ENCODE data around the gene CCDC88C. TPM values are rescaled to one million over a fixed set of nuclear protein-coding genes. Genes with fewer than 3 reads are reported as not detected.
A peak's percentile ranks its signal among the peaks of the same experiment; 100 is the strongest.

CCDC88C gene
- polyA plus RNA-seq, 3 donors: 35.8 to 45.9 (median 37.3) TPM

GRCh38 chr14:91339671-91340369 lies 77.8 kb downstream of the CCDC88C start:
- no peak for DNase-seq (ENCODE audit: extremely low read depth in 1 of 11, low read depth in 9 of 11, low spot score in 4 of 11)

DNA sequence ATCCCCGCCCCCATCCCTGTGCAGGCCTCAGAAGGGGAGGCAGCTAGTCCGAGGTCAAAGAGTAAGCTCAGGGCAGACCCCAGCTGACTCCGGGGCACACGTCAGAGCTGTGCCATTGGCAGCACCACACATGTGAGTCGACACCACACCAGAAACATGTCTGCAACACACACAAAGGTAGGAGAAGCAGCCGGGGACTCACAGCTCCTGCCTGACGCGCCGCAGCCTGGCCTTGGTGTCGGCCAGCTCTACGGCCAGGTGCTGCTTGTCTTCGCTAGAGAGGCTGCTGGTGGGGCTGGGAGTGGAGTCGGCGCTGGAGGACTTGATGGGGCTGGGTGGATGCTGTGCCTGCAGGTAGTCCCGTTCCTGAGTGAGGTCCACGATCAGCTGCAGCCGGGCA lies 78.5 kb downstream of the CCDC88C start:
- no peak for DNase-seq (ENCODE audit: extremely low read depth in 1 of 11, low read depth in 9 of 11, low spot score in 4 of 11)

DNA sequence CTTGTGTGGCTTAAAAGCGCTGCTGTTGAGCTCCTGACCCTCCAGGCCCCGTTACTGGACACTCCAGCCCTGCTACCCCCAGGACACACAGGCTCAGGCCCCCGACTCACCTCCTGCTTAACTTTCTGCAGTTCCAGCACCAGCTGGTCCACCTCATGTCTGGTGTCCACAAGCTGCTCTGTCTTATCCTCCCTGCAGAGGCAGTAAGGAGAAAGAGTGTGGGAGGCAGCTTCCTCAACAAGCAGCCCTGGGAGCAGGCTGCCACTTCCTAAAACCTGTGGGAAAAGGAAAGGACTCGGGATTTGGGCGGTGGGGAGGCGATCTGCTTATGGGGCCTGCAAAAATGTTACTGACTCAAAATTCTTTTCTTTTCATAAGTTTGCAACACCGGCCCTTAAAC lies 79.2 kb downstream of the CCDC88C start:
- peak in 1 of 11 donors; percentile 69 for DNase-seq (ENCODE audit: extremely low read depth in 1 of 11, low read depth in 9 of 11, low spot score in 4 of 11)

DNA sequence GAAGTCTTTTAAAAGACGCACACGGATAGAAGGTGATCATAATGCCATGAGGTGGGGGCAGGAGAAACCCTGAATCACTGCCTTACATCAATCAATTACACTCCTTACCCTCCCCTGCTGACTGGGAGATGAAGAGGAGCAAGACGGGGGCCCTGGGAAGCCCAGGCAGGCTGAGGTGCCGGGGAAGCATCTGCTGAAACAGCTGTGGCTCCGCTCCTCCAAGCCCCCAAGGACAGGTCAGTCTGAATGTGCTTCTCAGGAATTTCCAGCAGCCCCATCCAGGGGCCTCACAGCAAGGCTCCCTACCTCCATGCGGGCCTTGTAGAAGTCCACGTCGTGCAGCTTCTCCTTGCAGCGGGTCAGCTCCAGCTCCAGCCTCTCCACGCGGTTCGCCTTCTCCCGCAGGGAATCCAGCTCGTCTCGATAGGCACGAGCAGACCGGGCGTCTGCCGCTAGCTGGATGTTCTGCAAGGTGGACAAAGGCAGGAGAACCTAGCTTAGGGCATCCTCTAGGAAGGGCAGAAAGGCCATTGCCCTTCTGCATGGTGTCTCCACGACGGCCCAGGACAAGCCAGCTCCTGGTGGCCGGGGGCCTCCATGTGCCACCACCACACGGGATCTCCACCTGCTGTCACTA lies 79.8 kb downstream of the CCDC88C start:
- DNase-seq (ENCODE audit: extremely low read depth in 1 of 11, low read depth in 9 of 11, low spot score in 4 of 11): no peak

DNA sequence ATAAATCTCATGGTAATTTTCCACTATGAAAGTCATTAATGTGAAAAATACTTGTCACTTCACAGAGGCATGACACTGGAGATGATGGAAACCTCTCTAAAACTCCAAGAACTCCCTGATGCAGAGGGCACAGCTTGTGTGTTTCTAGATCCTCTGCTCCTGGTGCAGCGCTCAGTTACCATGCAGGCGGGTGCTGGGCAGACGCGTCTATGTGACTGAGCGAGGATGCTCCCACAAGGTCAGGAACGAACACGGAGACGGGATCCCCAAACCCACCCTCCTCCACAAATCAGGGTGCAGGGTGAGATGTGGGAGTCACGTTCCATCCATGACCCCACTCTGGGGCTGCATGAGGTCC lies 81.5 kb downstream of the CCDC88C start:
- no peak for DNase-seq (ENCODE audit: extremely low read depth in 1 of 11, low read depth in 9 of 11, low spot score in 4 of 11)

DNA sequence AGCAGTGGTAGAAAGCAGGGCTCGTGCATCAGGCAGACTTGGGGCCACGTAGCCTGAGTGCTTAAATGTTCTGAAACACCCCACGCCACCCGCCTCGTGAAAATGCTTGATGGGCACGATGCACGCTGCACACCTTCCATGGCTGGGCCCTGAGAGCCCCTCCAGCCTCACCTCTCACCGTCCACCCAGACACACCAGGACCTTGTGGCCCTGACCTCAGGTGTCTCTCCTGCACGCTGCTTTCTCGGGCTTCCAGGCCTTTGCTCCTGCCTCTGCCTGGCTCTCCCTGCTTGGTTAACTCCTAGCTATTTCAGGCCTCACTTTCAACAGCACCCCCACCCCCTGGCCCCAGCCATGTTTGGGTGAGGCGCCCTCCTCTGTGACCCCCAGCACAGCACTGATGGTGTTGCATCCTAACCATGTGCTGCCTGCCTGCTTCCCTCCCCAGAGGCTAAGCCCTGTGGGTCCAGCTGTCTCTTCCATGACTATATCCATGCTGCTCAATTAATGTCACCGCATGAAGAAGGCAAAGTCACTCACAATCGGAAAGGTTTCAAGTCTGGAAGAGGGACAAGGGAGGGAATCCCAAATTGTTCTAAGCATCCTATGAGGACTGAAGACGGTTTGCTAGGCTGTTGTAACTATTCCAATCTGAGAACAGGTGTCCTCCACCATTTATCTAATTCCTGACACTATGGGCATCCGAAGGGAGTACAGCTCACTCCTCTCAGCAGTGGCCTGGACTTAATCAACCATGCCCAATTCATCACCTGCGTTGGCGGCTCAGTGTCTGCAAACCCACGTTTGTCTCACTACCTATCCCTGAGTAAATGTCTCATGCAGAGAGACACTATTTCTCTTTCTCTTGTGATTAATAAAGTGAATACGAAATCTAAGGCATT lies 82.2 kb downstream of the CCDC88C start:
- no peak for DNase-seq (ENCODE audit: extremely low read depth in 1 of 11, low read depth in 9 of 11, low spot score in 4 of 11)

GRCh38 chr14:91333650-91334039 lies 84.0 kb downstream of the CCDC88C start:
- DNase-seq (ENCODE audit: extremely low read depth in 1 of 11, low read depth in 9 of 11, low spot score in 4 of 11): no peak

- DNase-seq (ENCODE audit: extremely low read depth in 1 of 11, low read depth in 9 of 11, low spot score in 4 of 11): no peak
Observed at GRCh38 chr14:91332986-91333649, 84.5 kb downstream of the CCDC88C start.

DNA sequence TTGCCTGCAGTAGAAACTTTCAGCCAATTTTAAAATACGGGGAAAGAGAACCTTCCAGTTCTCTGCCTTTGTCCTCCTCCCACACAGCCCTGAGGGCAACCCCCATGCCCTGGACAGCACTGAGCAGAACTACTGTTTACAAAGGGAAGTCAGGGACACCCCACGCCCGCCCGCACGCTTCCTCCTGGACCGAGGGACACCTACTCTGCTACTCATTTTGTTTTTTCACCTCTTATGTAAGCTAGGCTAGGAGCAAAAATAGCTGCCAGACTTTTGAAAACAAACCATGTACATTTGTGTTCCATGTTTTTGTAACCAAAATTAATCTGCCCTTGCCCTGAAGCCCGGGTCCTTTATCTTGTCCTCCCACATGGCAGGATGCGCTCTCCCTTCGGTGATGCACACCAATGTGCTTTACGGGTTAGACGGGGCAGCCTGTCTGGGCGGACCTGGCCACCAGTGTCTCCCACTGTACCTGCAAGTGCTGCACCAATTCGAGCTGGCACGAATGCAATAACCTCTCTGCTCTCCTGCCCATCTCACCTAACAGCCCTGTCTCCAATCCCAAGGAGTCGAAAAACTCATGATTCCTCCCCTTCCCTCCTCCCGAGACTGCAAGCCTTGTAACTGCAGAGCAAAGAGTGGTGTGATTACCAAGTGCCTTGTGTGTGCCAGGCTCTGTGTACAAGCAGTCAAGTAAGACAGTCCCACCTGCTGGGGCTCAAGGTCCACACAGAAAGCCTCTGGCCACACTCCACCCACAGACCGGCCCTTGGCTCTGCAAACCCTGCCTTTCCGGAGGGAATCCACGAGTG lies 85.2 kb downstream of the CCDC88C start:
- no peak for DNase-seq (ENCODE audit: extremely low read depth in 1 of 11, low read depth in 9 of 11, low spot score in 4 of 11)

DNA sequence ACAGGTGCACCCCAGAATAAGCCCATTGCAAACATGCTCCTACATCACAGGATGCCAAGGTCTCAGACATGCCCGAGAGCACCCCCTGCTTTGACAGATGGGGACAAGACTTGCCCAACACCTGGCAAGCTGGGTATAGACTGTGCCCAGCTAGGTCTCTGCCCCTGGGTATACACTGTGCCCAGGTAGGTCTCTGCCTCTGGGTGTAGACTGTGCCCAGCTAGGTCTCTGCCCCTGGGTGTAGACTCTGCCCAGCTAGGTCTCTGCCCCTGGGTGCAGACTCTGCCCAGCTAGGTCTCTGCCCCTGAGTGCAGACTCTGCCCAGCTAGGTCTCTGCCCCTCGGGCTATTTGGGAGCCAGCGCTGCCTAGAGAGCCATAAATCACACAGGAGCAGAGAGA lies 85.9 kb downstream of the CCDC88C start:
- DNase-seq (ENCODE audit: extremely low read depth in 1 of 11, low read depth in 9 of 11, low spot score in 4 of 11): no peak

GRCh38 chr14:91330856-91331255 lies 86.8 kb downstream of the CCDC88C start:
- no peak for DNase-seq (ENCODE audit: extremely low read depth in 1 of 11, low read depth in 9 of 11, low spot score in 4 of 11)

DNA sequence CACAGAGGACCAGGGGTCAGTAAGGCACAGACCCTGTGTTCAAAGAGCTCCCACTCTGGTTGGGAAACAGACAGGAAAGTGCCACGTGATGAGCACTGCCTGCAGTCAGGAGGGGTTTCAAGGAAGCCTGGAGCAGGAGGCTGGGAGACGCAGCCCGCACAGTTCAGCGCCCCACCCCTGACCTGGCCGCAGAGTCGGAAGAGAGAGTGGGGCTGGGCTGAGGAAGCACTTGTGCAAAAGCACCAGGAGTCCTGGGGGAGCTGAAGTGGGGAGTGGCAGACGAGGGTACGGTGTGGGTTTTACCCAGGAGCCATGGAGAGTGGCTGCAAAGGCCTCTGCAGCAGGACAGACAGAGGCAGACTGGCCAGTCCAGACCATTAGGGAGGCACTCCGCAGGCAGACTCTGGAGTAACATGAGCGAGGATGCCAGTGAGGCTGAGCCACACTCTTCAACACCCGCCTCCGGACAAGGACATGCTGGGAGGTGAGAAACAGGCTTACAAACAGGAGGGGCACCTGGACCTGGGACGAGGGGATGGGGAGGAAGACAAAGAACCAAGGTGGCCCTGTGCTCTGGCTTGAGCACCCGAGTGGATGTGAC lies 87.4 kb downstream of the CCDC88C start:
- no peak for DNase-seq (ENCODE audit: extremely low read depth in 1 of 11, low read depth in 9 of 11, low spot score in 4 of 11)

GRCh38 chr14:91329486-91330014 lies 88.1 kb downstream of the CCDC88C start:
- DNase-seq (ENCODE audit: extremely low read depth in 1 of 11, low read depth in 9 of 11, low spot score in 4 of 11): no peak

GRCh38 chr14:91328313-91329050 lies 89.1 kb downstream of the CCDC88C start:
- no peak for DNase-seq (ENCODE audit: extremely low read depth in 1 of 11, low read depth in 9 of 11, low spot score in 4 of 11)

DNA sequence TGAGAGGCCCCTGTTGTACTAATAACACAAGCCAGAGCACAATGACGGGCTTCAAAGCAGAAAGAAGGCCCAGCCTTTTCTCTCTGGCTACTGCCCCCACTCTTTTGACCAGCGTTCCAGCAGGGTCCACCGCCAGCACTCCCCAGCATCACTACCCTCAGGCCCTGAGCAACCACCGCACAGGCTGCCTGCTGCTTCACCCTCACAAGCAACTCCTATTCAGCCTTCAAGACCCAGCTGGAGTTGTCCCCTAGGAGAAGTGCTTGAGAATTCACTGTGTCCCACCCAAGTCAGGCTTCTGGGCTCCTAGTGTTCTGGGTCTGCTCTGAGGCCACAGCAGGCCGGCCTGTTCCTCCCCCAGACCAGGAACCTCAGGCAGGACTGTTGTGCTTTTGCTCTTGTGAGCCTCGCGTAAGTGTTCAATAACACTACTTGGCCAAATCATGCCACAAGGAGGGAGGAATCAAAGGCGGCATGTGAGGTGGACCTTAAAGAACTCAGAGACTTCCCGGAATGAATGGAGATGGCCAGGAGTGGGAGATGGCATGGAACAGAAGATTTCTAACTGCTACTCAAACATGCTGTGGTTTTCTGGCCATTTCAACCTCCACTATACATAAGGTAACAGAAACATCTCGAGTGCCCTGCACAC lies 89.8 kb downstream of the CCDC88C start:
- DNase-seq (ENCODE audit: extremely low read depth in 1 of 11, low read depth in 9 of 11, low spot score in 4 of 11): no peak

- no peak for DNase-seq (ENCODE audit: extremely low read depth in 1 of 11, low read depth in 9 of 11, low spot score in 4 of 11)
Observed at GRCh38 chr14:91327250-91327595, 90.4 kb downstream of the CCDC88C start.

Measured in renal cortex interstitium (tissue), 11 donors.